AG09319 (cell line): ENCODE data around the gene STAB2.

ENCODE experiments used
- DNase-seq: peaks from one replicate; pipeline ENCODE4 v3.0.0-alpha.2; 2010; ENCODE audit warnings: low read depth; ENCODE audit errors: extremely low read depth
- TF ChIP-seq, protein P1 (sequence below): IDR thresholded peaks from 2 replicates; pipeline ENCODE4 v1.5.1; 2011; ENCODE audit warnings: low read depth, mild to moderate bottlenecking, inconsistent platforms, low read length, moderate library complexity

Gene STAB2

DNA sequence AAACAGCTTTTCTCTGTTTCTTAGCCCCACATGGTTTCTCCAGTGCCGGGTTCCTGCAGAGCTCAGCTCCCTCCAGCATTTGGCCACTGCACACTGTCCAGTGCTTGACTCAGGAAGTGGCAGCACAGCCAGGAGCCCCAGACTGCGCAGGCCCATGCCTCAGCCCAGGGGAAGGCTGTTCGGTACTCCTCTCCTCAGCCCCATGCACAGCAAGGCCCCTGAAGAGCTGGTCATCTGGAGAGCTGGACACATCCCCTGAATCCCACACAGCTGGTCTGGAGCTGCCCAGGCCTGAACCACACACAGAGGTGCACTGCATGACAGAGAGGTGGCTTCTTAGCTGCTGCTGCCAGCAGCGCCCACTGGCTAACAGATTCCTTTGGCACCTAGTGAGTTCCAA, 48.3 kb downstream of the STAB2 start:
- TF ChIP-seq, protein P1, sequence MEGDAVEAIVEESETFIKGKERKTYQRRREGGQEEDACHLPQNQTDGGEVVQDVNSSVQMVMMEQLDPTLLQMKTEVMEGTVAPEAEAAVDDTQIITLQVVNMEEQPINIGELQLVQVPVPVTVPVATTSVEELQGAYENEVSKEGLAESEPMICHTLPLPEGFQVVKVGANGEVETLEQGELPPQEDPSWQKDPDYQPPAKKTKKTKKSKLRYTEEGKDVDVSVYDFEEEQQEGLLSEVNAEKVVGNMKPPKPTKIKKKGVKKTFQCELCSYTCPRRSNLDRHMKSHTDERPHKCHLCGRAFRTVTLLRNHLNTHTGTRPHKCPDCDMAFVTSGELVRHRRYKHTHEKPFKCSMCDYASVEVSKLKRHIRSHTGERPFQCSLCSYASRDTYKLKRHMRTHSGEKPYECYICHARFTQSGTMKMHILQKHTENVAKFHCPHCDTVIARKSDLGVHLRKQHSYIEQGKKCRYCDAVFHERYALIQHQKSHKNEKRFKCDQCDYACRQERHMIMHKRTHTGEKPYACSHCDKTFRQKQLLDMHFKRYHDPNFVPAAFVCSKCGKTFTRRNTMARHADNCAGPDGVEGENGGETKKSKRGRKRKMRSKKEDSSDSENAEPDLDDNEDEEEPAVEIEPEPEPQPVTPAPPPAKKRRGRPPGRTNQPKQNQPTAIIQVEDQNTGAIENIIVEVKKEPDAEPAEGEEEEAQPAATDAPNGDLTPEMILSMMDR = no peak
- no peak for DNase-seq

DNA sequence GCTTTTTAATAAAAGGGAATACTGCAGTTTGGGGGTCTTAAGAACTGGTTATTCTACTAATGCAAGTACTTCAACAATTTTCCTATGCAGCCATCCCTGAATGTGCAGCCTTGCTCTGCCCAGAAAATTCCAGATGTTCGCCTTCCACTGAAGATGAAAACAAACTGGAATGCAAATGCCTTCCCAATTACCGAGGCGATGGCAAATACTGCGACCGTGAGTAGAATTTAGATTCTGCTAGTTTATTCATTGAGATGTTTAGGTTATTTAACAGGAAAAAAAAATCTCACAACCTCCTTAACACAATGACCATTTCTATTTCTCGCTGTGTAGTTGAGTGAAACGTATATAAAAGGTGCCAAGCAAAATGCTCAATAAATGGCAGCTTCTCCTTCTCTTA, 49.9 kb downstream of the STAB2 start:
- no peak for DNase-seq
- TF ChIP-seq, protein P1 = no peak

DNA sequence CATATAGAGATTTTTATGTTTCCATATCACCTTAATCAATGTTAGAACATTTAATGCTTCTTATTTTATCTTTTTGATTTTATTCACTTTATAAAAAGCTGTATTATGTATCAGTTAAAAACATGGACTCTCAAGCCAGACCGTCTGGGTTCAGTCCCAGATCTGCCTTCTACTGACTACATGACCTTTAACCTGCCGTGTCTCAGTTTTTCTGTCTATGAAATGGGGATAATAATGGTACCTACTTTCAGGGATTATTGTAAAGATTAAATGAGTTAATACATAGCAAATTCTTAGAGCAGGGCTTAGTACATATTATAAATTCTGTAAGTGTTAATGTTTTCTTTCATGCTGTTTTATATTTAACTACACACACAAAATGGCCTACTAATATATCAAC, 50.4 kb downstream of the STAB2 start:
- TF ChIP-seq, protein P1 = no peak
- DNase-seq = no peak

DNA sequence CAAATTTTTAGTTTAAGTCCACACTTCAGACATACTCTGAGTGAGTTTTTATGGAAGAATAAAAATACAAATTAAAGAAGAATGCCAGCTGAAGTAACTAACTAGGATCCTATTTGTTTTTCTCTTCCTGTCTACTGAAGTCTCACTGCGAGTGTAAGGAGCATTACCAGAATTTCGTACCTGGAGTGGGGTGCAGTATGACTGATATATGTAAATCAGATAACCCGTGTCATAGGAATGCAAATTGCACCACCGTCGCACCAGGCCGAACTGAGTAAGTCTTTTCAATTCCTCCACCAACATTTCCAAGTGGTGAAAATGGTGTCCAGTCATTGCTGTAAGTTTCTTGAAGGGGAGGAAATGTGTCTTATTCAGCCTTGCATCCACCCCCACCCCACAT, 52.9 kb downstream of the STAB2 start:
- TF ChIP-seq, protein P1 = no peak
- no peak for DNase-seq

DNA sequence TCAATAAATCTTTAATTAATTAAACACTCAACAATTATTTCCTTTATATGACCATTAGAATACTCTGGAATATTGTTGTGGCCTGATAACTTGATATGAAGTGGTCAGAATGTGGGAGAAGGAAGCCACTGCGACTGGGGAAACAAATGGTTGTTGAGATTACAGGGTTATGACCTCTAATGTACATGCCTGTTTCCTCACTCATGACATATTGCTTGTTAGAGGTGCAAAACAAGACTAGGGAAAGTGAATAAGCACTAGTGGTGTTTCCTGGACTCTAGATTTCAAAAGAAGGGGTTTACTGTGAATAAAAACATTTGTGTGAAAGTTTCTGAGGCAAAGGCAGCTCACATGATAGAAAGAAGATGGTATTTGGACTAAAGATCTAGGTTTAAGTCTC, 53.3 kb downstream of the STAB2 start:
- DNase-seq = no peak
- TF ChIP-seq, protein P1 = no peak

DNA sequence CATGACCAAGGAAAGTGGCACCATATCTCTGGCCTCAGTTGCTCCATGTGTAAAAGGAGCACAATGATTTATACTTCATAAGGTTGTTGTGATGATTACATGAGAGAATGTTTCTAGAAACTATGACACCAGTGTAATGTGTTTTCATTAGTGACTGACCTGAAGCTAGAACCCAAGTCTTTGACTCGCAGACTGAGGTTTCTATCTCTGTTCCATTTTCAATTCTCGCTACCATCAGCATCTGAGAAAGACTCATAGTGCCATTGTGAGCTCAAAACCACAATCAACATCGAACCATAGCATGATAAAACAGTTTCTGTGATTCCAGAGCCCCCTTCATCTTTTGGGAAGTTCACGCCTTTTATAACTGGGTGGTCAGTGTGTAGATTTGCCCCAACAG, 53.8 kb downstream of the STAB2 start:
- DNase-seq = no peak
- TF ChIP-seq, protein P1 = no peak

DNA sequence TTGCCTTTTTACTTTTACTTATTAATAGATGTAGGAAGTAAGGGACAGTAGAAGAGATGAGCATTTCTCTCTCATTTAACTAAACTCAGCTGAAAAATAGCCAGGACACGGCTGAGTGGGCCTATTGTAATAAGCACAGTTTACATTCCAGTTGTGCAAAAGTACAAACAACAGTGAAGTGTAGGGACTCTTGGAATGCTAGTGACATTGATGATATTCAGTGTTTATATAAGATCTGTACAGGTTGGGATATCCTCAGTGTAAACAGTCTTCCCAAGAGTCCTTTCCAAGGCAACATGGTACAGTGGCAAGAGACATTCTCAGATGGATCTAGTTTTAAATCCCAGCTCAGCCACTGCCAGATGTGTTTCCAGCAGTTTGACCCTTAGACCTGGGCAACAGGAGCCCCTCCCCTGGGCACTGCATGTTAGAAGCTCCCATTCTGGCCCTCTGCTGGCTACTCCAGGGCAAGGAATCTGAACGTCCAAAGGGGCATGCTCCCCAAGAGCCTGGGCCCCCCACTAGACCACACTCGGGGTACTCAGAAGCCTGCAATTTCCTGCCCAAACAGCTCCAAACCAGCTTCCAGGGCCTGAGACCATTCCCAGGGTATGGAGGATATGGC, 55.3 kb downstream of the STAB2 start:
- TF ChIP-seq, protein P1 = no peak
- no peak for DNase-seq
